ENCODE results near the gene NOP53.
"Not testable (repeated sequence)": the region's sequence is repeated elsewhere in the genome, so short reads cannot be mapped to it uniquely, and the experiment has no call there.

The NOP53 gene

GRCh38 chr19:47752440-47753211 is 7.3 kb downstream of the NOP53 start:
- H3K4me3 ChIP-seq (ENCODE audit: low read depth, low read length): no peak overlapping the region

- H3K4me3 ChIP-seq (ENCODE audit: low read depth, low read length): no peak overlapping the region
These were observed 9.1 kb downstream of the NOP53 start for GRCh38 chr19:47754206-47755064.

- no peak overlapping the region for H3K4me3 ChIP-seq (ENCODE audit: low read depth, low read length)
These were observed 9.9 kb downstream of the NOP53 start for GRCh38 chr19:47755065-47755761.

- no peak overlapping the region for H3K4me3 ChIP-seq (ENCODE audit: low read depth, low read length)
These were observed 10.6 kb downstream of the NOP53 start for GRCh38 chr19:47755762-47756626.

GRCh38 chr19:47756627-47756929 is 11.2 kb downstream of the NOP53 start:
- H3K4me3 ChIP-seq (ENCODE audit: low read depth, low read length): no peak overlapping the region

- H3K4me3 ChIP-seq (ENCODE audit: low read depth, low read length): no peak overlapping the region
These were observed 11.7 kb downstream of the NOP53 start for GRCh38 chr19:47756953-47757608.

- H3K4me3 ChIP-seq (ENCODE audit: low read depth, low read length): no peak overlapping the region
These were observed 12.5 kb downstream of the NOP53 start for GRCh38 chr19:47757617-47758442.

- H3K4me3 ChIP-seq (ENCODE audit: low read depth, low read length): no peak overlapping the region
These were observed 13.1 kb downstream of the NOP53 start for GRCh38 chr19:47758443-47758804.

GRCh38 chr19:47760632-47760999 is 15.3 kb downstream of the NOP53 start:
- H3K4me3 ChIP-seq (ENCODE audit: low read depth, low read length): no peak overlapping the region

GRCh38 chr19:47761566-47761965 is 16.2 kb downstream of the NOP53 start:
- H3K4me3 ChIP-seq (ENCODE audit: low read depth, low read length): no peak overlapping the region

GRCh38 chr19:47762151-47762550 is 16.8 kb downstream of the NOP53 start:
- no peak overlapping the region for H3K4me3 ChIP-seq (ENCODE audit: low read depth, low read length)

GRCh38 chr19:47762615-47763308 is 17.4 kb downstream of the NOP53 start:
- H3K4me3 ChIP-seq (ENCODE audit: low read depth, low read length): no peak overlapping the region

- not testable (repeated sequence) for H3K4me3 ChIP-seq (ENCODE audit: low read depth, low read length)
These were observed 19.4 kb downstream of the NOP53 start for GRCh38 chr19:47764705-47765104.

- H3K4me3 ChIP-seq (ENCODE audit: low read depth, low read length): no peak overlapping the region
These were observed 20.4 kb downstream of the NOP53 start for GRCh38 chr19:47765523-47766358.

GRCh38 chr19:47766359-47766620 is 20.9 kb downstream of the NOP53 start:
- no peak overlapping the region for H3K4me3 ChIP-seq (ENCODE audit: low read depth, low read length)

GRCh38 chr19:47766670-47767069 is 21.3 kb downstream of the NOP53 start:
- H3K4me3 ChIP-seq (ENCODE audit: low read depth, low read length): no peak overlapping the region

GRCh38 chr19:47767349-47767748 is 22.0 kb downstream of the NOP53 start:
- H3K4me3 ChIP-seq (ENCODE audit: low read depth, low read length): no peak overlapping the region

- no peak overlapping the region for H3K4me3 ChIP-seq (ENCODE audit: low read depth, low read length)
These were observed 23.3 kb downstream of the NOP53 start for GRCh38 chr19:47768604-47769003.
